Kidney (tissue), 14 donors: Measurements from ENCODE around the gene KATNB1. TPM values are rescaled to one million over a fixed set of nuclear protein-coding genes. Genes with fewer than 3 reads are reported as not detected.

ENCODE experiments used
- DNase-seq, 5 donors: peaks; one replicate each; pipeline ENCODE4 v3.0.0-alpha.2; 2013 to 2020
- FAIRE-seq: peaks from 2 replicates; lab custom pipeline; 2012; peaks lifted over from hg19 to GRCh38; lab: Jason Lieb, UNC
- H3K27ac ChIP-seq, 2 donors: one replicate each; pipeline ENCODE4 v1.7.0; 2013; ENCODE audit warnings: low read depth in 2 of 2, low read length in 2 of 2, inconsistent platforms in 1 of 2
- H3K27me3 ChIP-seq: one replicate; pipeline ENCODE4 v1.7.1; 2013; ENCODE audit warnings: low read length, inconsistent platforms; ENCODE audit not compliant: control insufficient read depth, insufficient read depth
- H3K36me3 ChIP-seq, 3 donors: one replicate each; pipeline versions ENCODE4 v1.7.0 to v1.7.1; 2013; ENCODE audit warnings: low read length in 3 of 3, control low read depth in 1 of 3, inconsistent platforms in 1 of 3; ENCODE audit not compliant: insufficient read depth in 3 of 3, control insufficient read depth in 2 of 3
- H3K4me1 ChIP-seq, 3 donors: one replicate each; pipeline versions ENCODE4 v1.7.0 to v1.7.1; 2013; ENCODE audit warnings: low read length in 3 of 3, inconsistent platforms in 1 of 3, low read depth in 1 of 3; ENCODE audit not compliant: control insufficient read depth in 2 of 3, insufficient read depth in 2 of 3
- H3K4me3 ChIP-seq, 3 donors: one replicate each; pipeline versions ENCODE4 v1.7.0 to v1.8.1; 2013; ENCODE audit warnings: low read length in 3 of 3, control low read depth in 1 of 3, inconsistent platforms in 1 of 3
- H3K9ac ChIP-seq, 3 donors: one replicate each; pipeline versions ENCODE4 v1.7.0 to v1.7.1; 2013; ENCODE audit warnings: low read length in 3 of 3, control low read depth in 1 of 3, inconsistent platforms in 1 of 3
- H3K9me3 ChIP-seq, 3 donors: one replicate each; pipeline versions ENCODE4 v1.7.0 to v1.7.1; 2013; ENCODE audit warnings: low read length in 3 of 3, control low read depth in 1 of 3, inconsistent platforms in 1 of 3; ENCODE audit not compliant: control insufficient read depth in 2 of 3, insufficient read depth in 1 of 3
- intact Hi-C: fragments of 100-400 bp; cut with DNase I; formaldehyde crosslinking; loops from one replicate; pipeline ENCODE4 v1.11.1; 2022
- polyA plus RNA-seq: library from polyadenylated mRNA; stranded (reverse); fragments of 350-450 nt; fragmentation: Illumina TruSeq; extraction: RNeasy Lipid Tissue Mini Kit (QIAGEN cat#74804); gene quantifications from one replicate; pipeline ENCODE4 v1.2.3, GENCODE V29; 2014; ENCODE audit warnings: low read depth, low replicate concordance; ENCODE audit not compliant: insufficient read depth
- total RNA-seq: library from RNA; stranded (reverse); fragmentation: NEBNext Ultra II Directional; extraction: Animal tissue kit (Norgen Biotek cat#: 25700); gene quantifications from one replicate; pipeline ENCODE4 v1.2.1, GENCODE V29; 2021
- TF ChIP-seq, protein P1 (sequence below): IDR thresholded peaks from 3 replicates; pipeline ENCODE4 v1.5.1; 2012; ENCODE audit warnings: mild to moderate bottlenecking, moderate library complexity, borderline replicate concordance; ENCODE audit not compliant: insufficient read depth; ENCODE audit errors: extremely low read depth
- donor health status: control.
- donor health status: control.
- donor health status: control.
- donor health status: control.
- donor health status: control.
- donor health status: DM: yes; HTN: yes; CAD: no.
- donor health status: Normal renal cell carcinoma (clear cell type).

The KATNB1 gene
- total and polyA plus RNA-seq, 2 donors from 2014 or later, result 13.9 to 14.5 TPM

DNA sequence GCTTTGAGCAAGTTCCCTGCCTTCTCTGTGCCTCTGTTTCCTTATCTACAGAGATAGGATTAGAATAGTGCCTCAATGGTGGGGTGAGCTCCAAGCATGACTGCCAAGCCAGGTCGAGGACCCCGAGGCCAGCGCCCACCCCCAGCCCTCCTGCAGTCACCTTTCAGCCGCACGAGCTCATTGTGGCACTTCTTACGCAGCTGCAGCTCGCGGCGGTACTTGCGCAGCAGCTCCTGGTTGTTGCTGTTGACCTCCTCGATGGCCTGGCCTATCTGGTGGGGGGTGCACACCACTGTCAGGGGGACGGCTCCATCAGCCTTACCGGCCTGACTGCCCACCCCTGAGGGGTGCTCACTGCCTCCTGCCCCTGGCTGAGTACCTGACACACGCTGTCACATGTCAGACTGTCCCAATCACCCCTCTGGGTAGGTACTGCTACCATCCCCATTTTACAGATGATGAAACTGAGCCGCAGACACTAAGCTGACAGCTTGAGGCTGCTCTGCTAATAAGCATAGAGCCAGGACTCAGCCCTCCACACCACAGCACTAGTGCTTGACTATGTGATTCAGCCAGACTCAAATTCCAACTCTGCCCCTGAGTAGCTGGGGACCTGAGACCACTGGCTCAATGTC, 31.3 kb downstream of the KATNB1 start:
- Histone ChIP-seq H3K4me1 (no peaks in the 10 kb centered on the region), H3K27ac (no peak overlapping the region), H3K9ac (no peak overlapping the region), H3K36me3 (peaks cover 0 to 80% (median 40%) of the 10 kb centered on the region in 3 donors), H3K9me3 (no peaks in the 10 kb centered on the region), H3K4me3 (no peak overlapping the region), H3K27me3 (no peaks in the 10 kb centered on the region)
- intact Hi-C loops, result loop anchor here (10.0 kb wide), 1 partner anchor 228 kb away; no protein-coding TSS in a partner anchor
- TF ChIP-seq, protein P1, sequence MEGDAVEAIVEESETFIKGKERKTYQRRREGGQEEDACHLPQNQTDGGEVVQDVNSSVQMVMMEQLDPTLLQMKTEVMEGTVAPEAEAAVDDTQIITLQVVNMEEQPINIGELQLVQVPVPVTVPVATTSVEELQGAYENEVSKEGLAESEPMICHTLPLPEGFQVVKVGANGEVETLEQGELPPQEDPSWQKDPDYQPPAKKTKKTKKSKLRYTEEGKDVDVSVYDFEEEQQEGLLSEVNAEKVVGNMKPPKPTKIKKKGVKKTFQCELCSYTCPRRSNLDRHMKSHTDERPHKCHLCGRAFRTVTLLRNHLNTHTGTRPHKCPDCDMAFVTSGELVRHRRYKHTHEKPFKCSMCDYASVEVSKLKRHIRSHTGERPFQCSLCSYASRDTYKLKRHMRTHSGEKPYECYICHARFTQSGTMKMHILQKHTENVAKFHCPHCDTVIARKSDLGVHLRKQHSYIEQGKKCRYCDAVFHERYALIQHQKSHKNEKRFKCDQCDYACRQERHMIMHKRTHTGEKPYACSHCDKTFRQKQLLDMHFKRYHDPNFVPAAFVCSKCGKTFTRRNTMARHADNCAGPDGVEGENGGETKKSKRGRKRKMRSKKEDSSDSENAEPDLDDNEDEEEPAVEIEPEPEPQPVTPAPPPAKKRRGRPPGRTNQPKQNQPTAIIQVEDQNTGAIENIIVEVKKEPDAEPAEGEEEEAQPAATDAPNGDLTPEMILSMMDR, result no peak
- DNase-seq (peak in 1 of 5 donors; percentile 55), FAIRE-seq (no peak)

- H3K36me3 ChIP-seq, result peaks cover 0 to 69% (median 40%) of the 10 kb centered on the region in 3 donors
- DNase-seq, result peak in 1 of 5 donors; percentile 63
- H3K27me3 ChIP-seq, result no peaks in the 10 kb centered on the region
- TF ChIP-seq, protein P1, result no peak
- H3K4me3 ChIP-seq, result no peak overlapping the region
- H3K4me1 ChIP-seq, result no peaks in the 10 kb centered on the region
- no peak overlapping the region for H3K27ac ChIP-seq
- no peak overlapping the region for H3K9ac ChIP-seq
- intact Hi-C loops, result loop anchor here (10.0 kb wide), 1 partner anchor 225 kb away; no protein-coding TSS in a partner anchor
- no peak for FAIRE-seq
- no peaks in the 10 kb centered on the region for H3K9me3 ChIP-seq
Measured at GRCh38 chr16:57769541-57770145, 34.1 kb downstream of the KATNB1 start.

- intact Hi-C loops, result no loop called here
- no peak overlapping the region for H3K27ac ChIP-seq
- H3K9me3 ChIP-seq, result no peaks in the 10 kb centered on the region
- FAIRE-seq, result no peak
- peak in 2 of 5 donors; percentile 38 to 59 for DNase-seq
- peaks cover 0 to 70% (median 41%) of the 10 kb centered on the region in 3 donors for H3K36me3 ChIP-seq
- no peak overlapping the region for H3K4me3 ChIP-seq
- no peak overlapping the region for H3K9ac ChIP-seq
- TF ChIP-seq, protein P1, result no peak
- no peaks in the 10 kb centered on the region for H3K27me3 ChIP-seq
- no peaks in the 10 kb centered on the region for H3K4me1 ChIP-seq
Measured at GRCh38 chr16:57770361-57770760, 34.8 kb downstream of the KATNB1 start.
